PC-3 (cell line): Measurements from ENCODE around the gene GORAB.

Experiments
- EZH2 ChIP-seq: fragments of 300-600 bp; sonication (generic); IDR thresholded peaks from one replicate; pipeline ENCODE4 v1.6.1; 2017; ENCODE audit warnings: antibody characterized with exemption, mild to moderate bottlenecking, low read length; ENCODE audit not compliant: unreplicated experiment
- EZH2phosphoT487 ChIP-seq: fragments of 300-600 bp; sonication (generic); IDR thresholded peaks from 2 replicates; pipeline ENCODE4 v1.6.1; 2018; ENCODE audit warnings: mild to moderate bottlenecking, antibody characterized with exemption, low read length, borderline replicate concordance
- TF ChIP-seq, protein P1 (sequence below): fragments of 300-600 bp; sonication (generic); conservative IDR thresholded peaks from 2 replicates; pipeline ENCODE4 v1.5.1; 2017; ENCODE audit warnings: antibody characterized with exemption, low read depth, mild to moderate bottlenecking, low read length

GRCh38 chr1:170545476-170545875 is 13.5 kb downstream of the GORAB start:
- TF ChIP-seq, protein P1, sequence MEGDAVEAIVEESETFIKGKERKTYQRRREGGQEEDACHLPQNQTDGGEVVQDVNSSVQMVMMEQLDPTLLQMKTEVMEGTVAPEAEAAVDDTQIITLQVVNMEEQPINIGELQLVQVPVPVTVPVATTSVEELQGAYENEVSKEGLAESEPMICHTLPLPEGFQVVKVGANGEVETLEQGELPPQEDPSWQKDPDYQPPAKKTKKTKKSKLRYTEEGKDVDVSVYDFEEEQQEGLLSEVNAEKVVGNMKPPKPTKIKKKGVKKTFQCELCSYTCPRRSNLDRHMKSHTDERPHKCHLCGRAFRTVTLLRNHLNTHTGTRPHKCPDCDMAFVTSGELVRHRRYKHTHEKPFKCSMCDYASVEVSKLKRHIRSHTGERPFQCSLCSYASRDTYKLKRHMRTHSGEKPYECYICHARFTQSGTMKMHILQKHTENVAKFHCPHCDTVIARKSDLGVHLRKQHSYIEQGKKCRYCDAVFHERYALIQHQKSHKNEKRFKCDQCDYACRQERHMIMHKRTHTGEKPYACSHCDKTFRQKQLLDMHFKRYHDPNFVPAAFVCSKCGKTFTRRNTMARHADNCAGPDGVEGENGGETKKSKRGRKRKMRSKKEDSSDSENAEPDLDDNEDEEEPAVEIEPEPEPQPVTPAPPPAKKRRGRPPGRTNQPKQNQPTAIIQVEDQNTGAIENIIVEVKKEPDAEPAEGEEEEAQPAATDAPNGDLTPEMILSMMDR = no peak
- no peak for TF ChIP-seq EZH2
- TF ChIP-seq EZH2phosphoT487 = no peak
